Stimulated activated effector memory CD8-positive, alpha-beta T cell treated with anti-CD3 and anti-CD28 coated beads, Interleukin-12 subunit alpha, Interleukin-12 subunit beta, amount 100 ng/mL, for 72 hours (primary cell): ENCODE data around the gene COL8A1.
"Not testable (repeated sequence)": the region's sequence is repeated elsewhere in the genome, so short reads cannot be mapped to it uniquely, and the experiment has no call there.

ENCODE experiments used
- ATAC-seq: fragments of 150-1000 bp; cut with Tn5 transposase; 2 replicates; pipeline ENCODE4 v1.10.0; 2021
- DNase-seq, 2 donors: peaks; one replicate each; pipeline ENCODE4 v3.0.0; 2021 to 2022; ENCODE audit warnings: low spot score in 2 of 2
- H3K27ac Mint-ChIP-seq: one replicate; pipeline ENCODE4 v1.8.0; 2022; ENCODE audit warnings: mild to moderate bottlenecking, mixed read lengths
- H3K36me3 Mint-ChIP-seq: one replicate; pipeline ENCODE4 v1.8.0; 2022; ENCODE audit warnings: mild to moderate bottlenecking, mixed read lengths
- H3K4me1 Mint-ChIP-seq: one replicate; pipeline ENCODE4 v1.8.0; 2022; ENCODE audit warnings: mixed read lengths
- H3K4me3 Mint-ChIP-seq: one replicate; pipeline ENCODE4 v1.8.0; 2022; ENCODE audit warnings: mild to moderate bottlenecking, mixed read lengths
- H3K9me3 Mint-ChIP-seq: one replicate; pipeline ENCODE4 v1.8.0; 2022; ENCODE audit warnings: mixed read lengths

COL8A1 gene

GRCh38 chr3:99730870-99731269 is 92.5 kb downstream of the COL8A1 start:
- DNase-seq, result no peak

GRCh38 chr3:99731499-99731898 is 93.1 kb downstream of the COL8A1 start:
- no peak overlapping the region for H3K27ac Mint-ChIP-seq
- no peak overlapping the region for H3K4me3 Mint-ChIP-seq
- DNase-seq, result no peak
- H3K36me3 Mint-ChIP-seq, result no peaks in the 10 kb centered on the region
- no peaks in the 10 kb centered on the region for H3K9me3 Mint-ChIP-seq
- ATAC-seq, result no peak
- no peaks in the 10 kb centered on the region for H3K4me1 Mint-ChIP-seq

More at GRCh38 chr3:99730870-99731269, 92.5 kb downstream of the COL8A1 start:
- no peak overlapping the region for H3K4me3 Mint-ChIP-seq
- no peaks in the 10 kb centered on the region for H3K36me3 Mint-ChIP-seq
- no peak overlapping the region for H3K27ac Mint-ChIP-seq
- no peaks in the 10 kb centered on the region for H3K4me1 Mint-ChIP-seq
- ATAC-seq, result no peak
- no peaks in the 10 kb centered on the region for H3K9me3 Mint-ChIP-seq

GRCh38 chr3:99740371-99740770 is 102.0 kb downstream of the COL8A1 start:
- ATAC-seq, DNase-seq, H3K36me3 Mint-ChIP-seq, H3K4me3 Mint-ChIP-seq, H3K27ac Mint-ChIP-seq, H3K9me3 Mint-ChIP-seq, H3K4me1 Mint-ChIP-seq: not testable (repeated sequence)

GRCh38 chr3:99741588-99741987 is 103.2 kb downstream of the COL8A1 start:
- DNase-seq (no peak), ATAC-seq (no peak)
- Mint-ChIP-seq H3K27ac (no peak overlapping the region), H3K9me3 (peaks cover 2% of the 10 kb centered on the region), H3K4me3 (no peak overlapping the region), H3K4me1 (no peaks in the 10 kb centered on the region), H3K36me3 (no peaks in the 10 kb centered on the region)

GRCh38 chr3:99747915-99748314 is 109.5 kb downstream of the COL8A1 start:
- DNase-seq (no peak), ATAC-seq (peak; percentile 40)
- Mint-ChIP-seq H3K36me3 (no peaks in the 10 kb centered on the region), H3K4me1 (no peaks in the 10 kb centered on the region), H3K9me3 (no peaks in the 10 kb centered on the region), H3K4me3 (no peak overlapping the region), H3K27ac (no peak overlapping the region)

GRCh38 chr3:99751649-99752048 is 113.3 kb downstream of the COL8A1 start:
- H3K27ac Mint-ChIP-seq, result no peak overlapping the region
- no peaks in the 10 kb centered on the region for H3K4me1 Mint-ChIP-seq
- ATAC-seq, result no peak
- H3K36me3 Mint-ChIP-seq, result no peaks in the 10 kb centered on the region
- no peaks in the 10 kb centered on the region for H3K9me3 Mint-ChIP-seq
- DNase-seq, result no peak
- no peak overlapping the region for H3K4me3 Mint-ChIP-seq

- ATAC-seq, result peak; percentile 66
- DNase-seq, result no peak
- H3K4me3 Mint-ChIP-seq, result no peak overlapping the region
These were observed 115.0 kb downstream of the COL8A1 start for GRCh38 chr3:99753268-99753975.

GRCh38 chr3:99755831-99756230 is 117.4 kb downstream of the COL8A1 start:
- Mint-ChIP-seq H3K27ac (no peak overlapping the region), H3K36me3 (no peaks in the 10 kb centered on the region), H3K9me3 (no peaks in the 10 kb centered on the region), H3K4me3 (no peak overlapping the region), H3K4me1 (no peaks in the 10 kb centered on the region)
- DNase-seq (no peak), ATAC-seq (no peak)

More at GRCh38 chr3:99753268-99753975, 115.0 kb downstream of the COL8A1 start:
- Mint-ChIP-seq H3K9me3 (no peaks in the 10 kb centered on the region), H3K27ac (no peak overlapping the region), H3K36me3 (no peaks in the 10 kb centered on the region), H3K4me1 (no peaks in the 10 kb centered on the region)

- H3K36me3 Mint-ChIP-seq, result no peaks in the 10 kb centered on the region
- H3K4me3 Mint-ChIP-seq, result no peak overlapping the region
- DNase-seq (no peak), ATAC-seq (no peak)
- no peaks in the 10 kb centered on the region for H3K9me3 Mint-ChIP-seq
- no peak overlapping the region for H3K27ac Mint-ChIP-seq
- no peaks in the 10 kb centered on the region for H3K4me1 Mint-ChIP-seq
These were observed 119.6 kb downstream of the COL8A1 start for GRCh38 chr3:99757966-99758365.

- Mint-ChIP-seq H3K27ac (no peak overlapping the region), H3K9me3 (no peaks in the 10 kb centered on the region), H3K4me1 (no peaks in the 10 kb centered on the region), H3K36me3 (no peaks in the 10 kb centered on the region), H3K4me3 (no peak overlapping the region)
- DNase-seq (no peak), ATAC-seq (peak; percentile 20)
These were observed 120.2 kb downstream of the COL8A1 start for GRCh38 chr3:99758502-99759177.

GRCh38 chr3:99760031-99760430 is 121.6 kb downstream of the COL8A1 start:
- ATAC-seq, result no peak
- H3K27ac Mint-ChIP-seq, result no peak overlapping the region

GRCh38 chr3:99760629-99761028 is 122.2 kb downstream of the COL8A1 start:
- Mint-ChIP-seq H3K27ac (no peak overlapping the region), H3K4me3 (no peak overlapping the region), H3K9me3 (no peaks in the 10 kb centered on the region), H3K4me1 (no peaks in the 10 kb centered on the region), H3K36me3 (no peaks in the 10 kb centered on the region)
- DNase-seq (no peak), ATAC-seq (no peak)

More at GRCh38 chr3:99760031-99760430, 121.6 kb downstream of the COL8A1 start:
- no peak for DNase-seq
- no peaks in the 10 kb centered on the region for H3K36me3 Mint-ChIP-seq
- no peaks in the 10 kb centered on the region for H3K4me1 Mint-ChIP-seq
- no peak overlapping the region for H3K4me3 Mint-ChIP-seq
- H3K9me3 Mint-ChIP-seq, result no peaks in the 10 kb centered on the region

GRCh38 chr3:99761415-99762165 is 123.2 kb downstream of the COL8A1 start:
- no peak overlapping the region for H3K27ac Mint-ChIP-seq
- no peak overlapping the region for H3K4me3 Mint-ChIP-seq
- H3K4me1 Mint-ChIP-seq, result no peaks in the 10 kb centered on the region
- ATAC-seq (no peak), DNase-seq (no peak)
- H3K9me3 Mint-ChIP-seq, result no peaks in the 10 kb centered on the region
- H3K36me3 Mint-ChIP-seq, result no peaks in the 10 kb centered on the region

GRCh38 chr3:99762901-99763300 is 124.5 kb downstream of the COL8A1 start:
- H3K36me3 Mint-ChIP-seq, result no peaks in the 10 kb centered on the region
- H3K9me3 Mint-ChIP-seq, result no peaks in the 10 kb centered on the region
- no peak for ATAC-seq
- H3K27ac Mint-ChIP-seq, result no peak overlapping the region
- H3K4me1 Mint-ChIP-seq, result no peaks in the 10 kb centered on the region
- no peak for DNase-seq
- no peak overlapping the region for H3K4me3 Mint-ChIP-seq

- H3K4me3 Mint-ChIP-seq, result no peak overlapping the region
- ATAC-seq (no peak), DNase-seq (no peak)
- no peaks in the 10 kb centered on the region for H3K4me1 Mint-ChIP-seq
- H3K27ac Mint-ChIP-seq, result no peak overlapping the region
- H3K9me3 Mint-ChIP-seq, result no peaks in the 10 kb centered on the region
- H3K36me3 Mint-ChIP-seq, result no peaks in the 10 kb centered on the region
These were observed 126.0 kb downstream of the COL8A1 start for GRCh38 chr3:99764377-99764776.
